Chondrocyte (in vitro differentiated cells): ENCODE results near the gene HDDC3. TPM values are rescaled to one million over a fixed set of nuclear protein-coding genes. Genes with fewer than 3 reads are reported as not detected.

ENCODE experiments used
- DNase-seq: peaks from one replicate; pipeline ENCODE4 v3.0.0; 2021; ENCODE audit warnings: mixed read lengths, low spot score
- H3K27ac Mint-ChIP-seq: one replicate; pipeline ENCODE4 v1.8.0; 2021; ENCODE audit warnings: mild to moderate bottlenecking, moderate library complexity, mixed read lengths; ENCODE audit not compliant: unreplicated experiment
- H3K27me3 Mint-ChIP-seq: 2 replicates; pipeline ENCODE4 v1.8.0; 2021; ENCODE audit warnings: low read depth, mixed read lengths
- H3K36me3 Mint-ChIP-seq: 2 replicates; pipeline ENCODE4 v1.8.0; 2021; ENCODE audit warnings: low read depth, mixed read lengths
- H3K4me1 Mint-ChIP-seq: 2 replicates; pipeline ENCODE4 v1.8.0; 2021; ENCODE audit warnings: low read depth, mild to moderate bottlenecking, mixed read lengths
- H3K4me3 Mint-ChIP-seq: one replicate; pipeline ENCODE4 v1.8.0; 2021; ENCODE audit warnings: mild to moderate bottlenecking, moderate library complexity, mixed read lengths; ENCODE audit not compliant: unreplicated experiment
- H3K9me3 Mint-ChIP-seq: 2 replicates; pipeline ENCODE4 v1.8.0; 2021; ENCODE audit warnings: low read depth, mixed read lengths
- CTCF ChIP-seq: fragments of 200-600 bp; sonication (generic); IDR thresholded peaks from 2 replicates; pipeline ENCODE4 v1.5.0; 2021; ENCODE audit warnings: antibody characterized with exemption, mild to moderate bottlenecking, moderate library complexity
- total RNA-seq: library from RNA; stranded (reverse); gene quantifications from 3 replicates; pipeline ENCODE4 v1.2.1, GENCODE V29; 2021

The HDDC3 gene
- total RNA-seq, 1 donor from 2014 or later, result 10.8 TPM

- Mint-ChIP-seq H3K4me3 (no peak overlapping the region), H3K36me3 (peaks cover 27% of the 10 kb centered on the region), H3K27me3 (no peaks in the 10 kb centered on the region), H3K4me1 (peaks cover 9% of the 10 kb centered on the region), H3K9me3 (no peaks in the 10 kb centered on the region), H3K27ac (no peak overlapping the region)
- no peak for TF ChIP-seq CTCF
- no peak for DNase-seq
Measured at GRCh38 chr15:90941038-90941437, 8.7 kb upstream of the HDDC3 start.

GRCh38 chr15:90939756-90940155 is 7.4 kb upstream of the HDDC3 start:
- H3K4me3 Mint-ChIP-seq, result no peak overlapping the region
- peaks cover 15% of the 10 kb centered on the region for H3K4me1 Mint-ChIP-seq
- peaks cover 23% of the 10 kb centered on the region for H3K36me3 Mint-ChIP-seq
- no peak overlapping the region for H3K27ac Mint-ChIP-seq
- H3K9me3 Mint-ChIP-seq, result no peaks in the 10 kb centered on the region
- no peaks in the 10 kb centered on the region for H3K27me3 Mint-ChIP-seq
- no peak for TF ChIP-seq CTCF
- no peak for DNase-seq

- no peaks in the 10 kb centered on the region for H3K27me3 Mint-ChIP-seq
- H3K4me1 Mint-ChIP-seq, result peaks cover 22% of the 10 kb centered on the region
- no peak for DNase-seq
- H3K9me3 Mint-ChIP-seq, result no peaks in the 10 kb centered on the region
- H3K36me3 Mint-ChIP-seq, result peaks cover 22% of the 10 kb centered on the region
- no peak overlapping the region for H3K4me3 Mint-ChIP-seq
- TF ChIP-seq CTCF, result no peak
- H3K27ac Mint-ChIP-seq, result no peak overlapping the region
Measured at GRCh38 chr15:90938261-90938660, 5.9 kb upstream of the HDDC3 start.

- no peak for DNase-seq
Measured at GRCh38 chr15:90936823-90937222, 4.5 kb upstream of the HDDC3 start.

GRCh38 chr15:90934949-90935751 is 2.8 kb upstream of the HDDC3 start, which contains the start of gene UNC45A:
TSS of gene UNC45A (plus strand) at chr15:90935285. CDS start at chr15:90935325, 40 bp downstream.
- peak within 1 kb of the TSS; percentile 86 for H3K27ac Mint-ChIP-seq
- no peak for DNase-seq
- H3K4me3 Mint-ChIP-seq, result peak within 1 kb of the TSS; percentile 83
- peaks cover 8% of the 10 kb centered on the region for H3K36me3 Mint-ChIP-seq
- H3K9me3 Mint-ChIP-seq, result no peaks in the 10 kb centered on the region
- no peak for TF ChIP-seq CTCF
- H3K27me3 Mint-ChIP-seq, result no peaks in the 10 kb centered on the region
- peaks cover 32% of the 10 kb centered on the region for H3K4me1 Mint-ChIP-seq

More at GRCh38 chr15:90936823-90937222, 4.5 kb upstream of the HDDC3 start:
- peak overlapping the region; percentile 83 for H3K4me3 Mint-ChIP-seq
- H3K9me3 Mint-ChIP-seq, result no peaks in the 10 kb centered on the region
- H3K4me1 Mint-ChIP-seq, result peaks cover 26% of the 10 kb centered on the region
- H3K27me3 Mint-ChIP-seq, result no peaks in the 10 kb centered on the region
- TF ChIP-seq CTCF, result no peak
- peaks cover 16% of the 10 kb centered on the region for H3K36me3 Mint-ChIP-seq
- no peak overlapping the region for H3K27ac Mint-ChIP-seq
